HG03378 (cell line): ENCODE results near the gene RPL10.

Experiments used
- ATAC-seq: cut with Tn5 transposase; IDR thresholded peaks from one replicate; pipeline ENCODE4 v1.9.1; 2021; ENCODE audit warnings: mild to moderate bottlenecking, moderate library complexity; ENCODE audit not compliant: unreplicated experiment

Gene RPL10

DNA sequence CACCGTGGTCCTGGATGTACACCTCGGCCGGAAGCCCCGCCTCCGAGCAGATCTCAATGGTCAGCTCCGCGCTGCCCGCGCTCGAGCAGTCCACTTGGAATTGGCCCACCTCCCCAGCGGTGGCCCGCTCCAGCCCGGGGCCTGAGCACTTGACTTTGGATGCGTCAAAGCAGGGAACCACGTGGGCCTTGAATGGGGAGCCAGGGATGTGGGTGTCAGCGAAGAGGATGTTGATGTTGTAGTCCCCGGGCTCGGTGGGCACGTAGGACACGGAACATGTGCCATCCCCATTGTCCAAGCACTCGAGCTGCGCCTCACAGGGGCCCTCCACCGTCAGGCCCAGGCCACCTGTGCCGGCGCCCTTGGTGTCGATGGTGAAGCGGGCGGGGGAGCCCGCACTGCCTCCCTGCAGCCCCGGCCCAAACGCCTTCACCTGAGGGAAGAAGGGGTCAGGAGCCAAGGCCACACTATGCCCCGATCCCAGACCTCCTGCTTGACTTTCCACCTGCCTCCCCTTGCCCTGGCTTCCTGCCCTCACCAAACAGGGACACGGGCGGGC is 37.9 kb upstream of the RPL10 start:
- ATAC-seq, result no peak

GRCh38 chrX:154362085-154362742 is 36.0 kb upstream of the RPL10 start:
- no peak for ATAC-seq

DNA sequence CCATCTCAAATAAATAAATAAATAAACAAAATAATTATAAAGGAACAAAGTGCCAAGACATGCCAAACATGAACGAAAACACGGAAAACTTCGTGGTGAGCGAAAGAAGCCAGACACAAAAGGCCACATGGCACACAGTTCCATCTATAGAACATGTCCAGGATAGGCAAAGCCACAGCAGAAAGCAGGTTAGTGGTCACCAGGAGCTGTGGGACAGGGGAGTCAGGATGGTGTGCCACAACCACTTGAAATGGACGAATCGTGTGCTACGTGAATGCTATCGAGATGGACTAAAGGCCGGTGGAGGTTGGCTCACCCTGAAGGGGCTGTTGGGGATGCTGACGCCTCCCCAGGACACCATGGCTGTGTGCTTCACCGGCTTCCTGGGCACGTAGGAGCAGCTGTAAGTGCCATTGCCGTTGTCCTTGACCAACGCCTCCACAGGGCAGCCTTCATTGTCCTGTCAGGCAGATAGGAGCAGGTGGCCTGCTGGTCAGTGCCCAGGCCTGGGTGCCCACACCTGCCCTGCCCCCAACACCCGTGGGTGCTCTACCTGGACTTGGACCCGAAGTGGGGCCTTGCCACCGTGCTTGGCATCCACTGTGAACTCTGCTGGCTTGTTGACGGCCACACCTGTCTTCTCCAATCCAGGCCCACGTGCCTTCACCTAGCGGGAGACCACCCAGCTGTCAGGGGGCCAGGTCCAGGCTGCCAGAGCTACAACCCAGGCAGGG is 34.3 kb upstream of the RPL10 start:
- no peak for ATAC-seq

- ATAC-seq, result no peak
Measured at GRCh38 chrX:154365052-154365600, 33.1 kb upstream of the RPL10 start.

DNA sequence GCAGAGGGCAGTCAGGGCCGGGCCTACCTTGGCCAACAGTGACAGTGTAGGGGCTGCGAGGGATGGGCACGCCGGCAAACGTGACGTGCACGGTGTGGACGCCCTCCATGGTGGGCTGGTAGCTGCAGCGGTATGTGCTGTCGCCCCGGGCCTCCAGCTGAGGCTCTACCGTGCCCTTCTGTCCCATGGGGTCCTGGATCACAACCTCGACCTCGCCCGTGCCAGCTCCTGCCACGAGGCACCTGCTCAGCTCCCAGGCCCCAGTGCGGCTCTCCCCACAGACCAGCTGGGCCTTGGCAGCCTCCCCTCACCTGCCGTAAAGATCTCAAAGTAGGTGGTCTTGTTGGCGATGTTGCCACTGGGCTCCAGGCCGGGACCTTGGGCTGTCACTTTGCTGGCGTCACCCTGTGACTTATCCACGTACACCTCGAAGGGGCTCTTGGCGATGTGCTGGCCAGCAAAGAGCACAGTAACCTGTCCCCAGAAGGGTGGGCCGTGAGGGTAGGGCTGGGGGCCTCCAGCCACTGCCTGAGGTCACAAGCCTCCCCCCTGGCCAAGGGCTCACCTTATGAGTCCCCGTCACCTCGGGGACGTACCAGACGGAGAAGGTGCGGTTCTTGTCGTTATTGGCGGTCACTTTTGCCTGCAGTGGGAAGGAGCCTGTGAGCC is 32.0 kb upstream of the RPL10 start:
- ATAC-seq, result no peak

DNA sequence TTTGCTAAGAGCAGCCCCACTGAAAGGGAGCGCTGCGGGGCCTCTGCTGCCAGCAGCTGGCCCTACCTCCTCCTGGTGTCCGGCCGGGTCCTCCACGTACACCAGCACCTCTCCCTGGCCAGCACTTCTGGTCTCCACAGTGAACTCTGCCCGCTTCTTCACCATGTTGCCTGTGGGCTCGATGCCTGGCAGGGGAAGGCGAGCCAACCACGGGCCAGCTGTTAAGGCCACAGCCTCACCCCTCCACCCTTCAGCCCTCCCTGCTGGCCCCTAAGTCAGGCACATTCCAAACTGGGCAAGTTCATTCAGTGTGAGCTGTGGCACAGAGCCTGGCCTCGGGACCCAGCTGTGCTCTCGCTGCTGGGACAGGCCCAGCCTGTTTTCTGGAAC is 31.5 kb upstream of the RPL10 start:
- no peak for ATAC-seq

- no peak for ATAC-seq
Measured at GRCh38 chrX:154367474-154368308, 30.5 kb upstream of the RPL10 start.

GRCh38 chrX:154368630-154369448 is 29.3 kb upstream of the RPL10 start:
- ATAC-seq, result no peak

GRCh38 chrX:154369449-154370299 is 28.5 kb upstream of the RPL10 start:
- no peak for ATAC-seq

- no peak for ATAC-seq
Measured at GRCh38 chrX:154370300-154371016, 27.7 kb upstream of the RPL10 start.

- peak; percentile 33 for ATAC-seq
Measured at GRCh38 chrX:154371017-154371788, 27.0 kb upstream of the RPL10 start.

DNA sequence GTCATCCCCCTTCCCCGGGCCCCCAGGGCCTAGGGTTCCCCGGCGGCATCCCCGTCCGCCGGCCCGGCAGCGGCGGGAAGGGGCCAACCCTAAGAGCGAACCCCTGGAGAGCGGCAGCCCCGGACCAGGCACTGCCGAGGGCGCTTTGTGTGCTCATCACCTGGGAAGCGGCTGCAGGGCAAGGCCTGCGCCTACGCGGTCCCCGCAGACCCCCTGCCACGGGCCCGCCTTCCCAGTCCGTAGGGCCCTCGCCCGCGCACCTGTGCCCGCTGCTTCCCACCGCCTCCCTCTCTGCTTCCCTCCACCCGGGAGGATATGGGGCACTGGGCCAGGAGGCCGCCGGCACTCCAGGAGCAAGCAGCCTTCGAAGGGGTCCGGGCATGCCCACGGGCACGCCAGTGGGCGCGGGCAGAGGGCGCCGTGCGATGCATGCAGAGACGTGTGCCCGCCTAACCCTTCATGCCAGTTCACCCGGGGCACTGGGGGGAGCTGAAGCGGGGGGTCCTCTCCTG is 26.3 kb upstream of the RPL10 start:
- no peak for ATAC-seq

DNA sequence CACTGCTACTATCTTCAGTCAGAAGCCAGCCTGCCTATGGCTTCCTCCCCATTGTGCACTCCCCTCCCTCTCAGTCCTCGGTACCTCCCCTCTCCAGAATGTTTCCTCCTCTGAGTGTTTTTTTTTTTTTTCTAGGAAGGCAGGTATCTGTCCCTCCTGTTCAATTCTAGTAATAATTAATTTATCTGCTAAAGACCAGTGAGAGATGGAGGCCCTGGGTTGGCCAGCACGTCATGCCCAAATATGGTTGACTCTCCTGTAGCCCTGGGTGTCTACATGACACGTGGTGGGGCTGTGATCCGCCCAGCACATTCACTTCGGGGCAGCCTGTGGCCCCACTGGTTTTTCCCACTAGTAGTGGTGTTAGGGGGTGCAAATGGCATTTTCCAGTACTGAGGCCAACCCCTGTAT is 25.6 kb upstream of the RPL10 start:
- ATAC-seq, result no peak

DNA sequence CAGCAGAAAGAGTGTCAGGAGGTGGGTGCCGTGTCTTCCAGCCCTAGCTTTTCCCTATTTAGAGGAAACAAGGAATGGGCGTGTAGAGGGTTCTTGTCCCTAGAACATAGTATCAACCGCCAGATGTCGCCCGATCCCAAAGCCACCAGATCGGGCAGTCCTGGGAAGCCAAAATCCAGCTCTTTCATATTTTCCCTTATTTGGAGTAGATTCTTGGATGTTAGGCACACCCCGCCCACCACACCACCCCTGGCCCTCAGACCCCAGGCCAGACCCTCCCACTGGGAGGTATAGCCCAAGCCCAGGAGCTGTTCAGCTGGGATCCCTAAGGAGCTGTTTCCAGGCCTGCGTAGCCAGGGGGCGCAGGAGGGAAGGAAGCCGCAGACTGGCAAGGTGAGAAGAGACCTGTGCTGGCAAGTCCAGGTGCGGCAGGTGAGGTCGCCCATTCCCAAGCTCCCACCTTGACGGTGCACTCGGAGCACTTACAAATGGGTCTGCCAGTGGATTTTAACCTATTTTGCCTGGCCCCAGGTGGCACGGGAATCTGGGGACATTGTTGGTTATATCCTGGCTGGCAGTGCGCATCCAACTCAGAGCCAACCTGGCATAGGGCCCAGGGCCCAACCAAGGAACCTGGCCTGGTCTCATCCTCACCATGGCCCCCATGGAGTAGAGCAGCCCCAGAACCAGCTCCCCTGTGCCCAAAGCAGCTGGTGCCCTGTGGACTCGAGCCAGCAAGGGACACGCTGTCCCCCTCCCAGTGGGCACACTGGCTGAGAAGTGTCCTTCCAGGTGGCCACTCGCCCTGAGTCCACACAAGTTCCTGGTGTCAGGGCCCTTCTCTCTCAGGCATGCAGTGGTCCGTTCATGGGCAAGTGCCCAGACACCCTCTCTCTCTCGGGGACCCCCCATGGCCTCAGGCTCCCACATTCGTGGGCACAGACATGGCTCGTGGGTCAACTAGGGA is 24.6 kb upstream of the RPL10 start:
- no peak for ATAC-seq

GRCh38 chrX:154374313-154375155 is 23.6 kb upstream of the RPL10 start, which contains the start of gene FLNA:
Gene FLNA (minus strand): TSS chrX:154374634. CDS start chrX:154371245, 3,389 bp downstream.
- no peak for ATAC-seq
